Smooth muscle cell (in vitro differentiated cells): ENCODE data around the gene DENND2A. TPM values are rescaled to one million over a fixed set of nuclear protein-coding genes. Genes with fewer than 3 reads are reported as not detected.

ENCODE experiments used
- DNase-seq: peaks from one replicate; lab custom pipeline; 2025; ENCODE audit not compliant: unreplicated experiment; lab: John Stamatoyannopoulos, UW
- H2AFZ ChIP-seq: fragments of 200-600 bp; sonication (generic); 2 replicates; pipeline ENCODE4 v1.6.0; 2016; ENCODE audit warnings: antibody characterized with exemption, low read depth, mild to moderate bottlenecking
- H3F3A ChIP-seq: fragments of 200-600 bp; sonication (generic); 2 replicates; pipeline ENCODE4 v1.6.0; 2017; ENCODE audit warnings: antibody characterized with exemption, low read depth
- H3K27ac ChIP-seq: fragments of 200-600 bp; sonication (generic); 2 replicates; pipeline ENCODE4 v1.5.1; 2016; ENCODE audit warnings: low read depth, mild to moderate bottlenecking
- H3K27me3 ChIP-seq: fragments of 200-600 bp; sonication (generic); 2 replicates; pipeline ENCODE4 v1.6.1; 2016; ENCODE audit warnings: low read depth, mild to moderate bottlenecking
- H3K36me3 ChIP-seq: fragments of 200-600 bp; sonication (generic); 2 replicates; pipeline ENCODE4 v1.5.1; 2016; ENCODE audit warnings: low read depth
- H3K4me1 ChIP-seq: fragments of 200-600 bp; sonication (generic); 2 replicates; pipeline ENCODE4 v1.5.1; 2016; ENCODE audit warnings: low read depth
- H3K4me2 ChIP-seq: fragments of 200-600 bp; sonication (generic); 2 replicates; pipeline ENCODE4 v1.6.0; 2016; ENCODE audit warnings: mild to moderate bottlenecking
- H3K4me3 ChIP-seq: fragments of 200-600 bp; sonication (generic); 2 replicates; pipeline ENCODE4 v1.5.1; 2016; ENCODE audit warnings: mild to moderate bottlenecking
- H3K79me2 ChIP-seq: fragments of 200-600 bp; sonication (generic); 2 replicates; pipeline ENCODE4 v1.6.0; 2016; ENCODE audit warnings: low read depth, mild to moderate bottlenecking
- H3K9ac ChIP-seq: fragments of 200-600 bp; sonication (generic); 2 replicates; pipeline ENCODE4 v1.6.0; 2016; ENCODE audit warnings: low read depth
- H3K9me3 ChIP-seq: fragments of 200-600 bp; sonication (generic); replicated peaks from 2 replicates; pipeline ENCODE4 v1.5.1; 2016; ENCODE audit warnings: low read depth
- H4K20me1 ChIP-seq: fragments of 200-600 bp; sonication (generic); 2 replicates; pipeline ENCODE4 v1.6.0; 2016; ENCODE audit warnings: low read depth
- WGBS: methylation state at CpG from one replicate; pipeline ENCODE4 v1.1.7; 2016; ENCODE audit warnings: low lambda C conversion rate; 5-methylcytosine and 5-hydroxymethylcytosine counted together
- polyA plus RNA-seq: library from polyadenylated mRNA; unstranded; fragments of >200 nt; fragmentation: Nextera tagmentation; extraction: Ambion mirVana; gene quantifications from 2 replicates; pipeline ENCODE4 v1.2.1, GENCODE V29; 2016
- total RNA-seq: library from RNA; depleted of rRNA; stranded (reverse); fragments of >200 nt; gene quantifications from 2 replicates; pipeline ENCODE4 v1.2.3, GENCODE V29; 2014
- TF ChIP-seq, protein P1 (sequence below): fragments of 200-600 bp; sonication (generic); IDR thresholded peaks from 2 replicates; pipeline ENCODE4 v1.5.1; 2017; ENCODE audit warnings: borderline replicate concordance, mild to moderate bottlenecking, antibody characterized with exemption; ENCODE audit not compliant: insufficient read depth, poor library complexity, severe bottlenecking

Gene DENND2A
- total and polyA plus RNA-seq, 2 experiments from 2014 or later: 1.8 to 4.6 TPM

DNA sequence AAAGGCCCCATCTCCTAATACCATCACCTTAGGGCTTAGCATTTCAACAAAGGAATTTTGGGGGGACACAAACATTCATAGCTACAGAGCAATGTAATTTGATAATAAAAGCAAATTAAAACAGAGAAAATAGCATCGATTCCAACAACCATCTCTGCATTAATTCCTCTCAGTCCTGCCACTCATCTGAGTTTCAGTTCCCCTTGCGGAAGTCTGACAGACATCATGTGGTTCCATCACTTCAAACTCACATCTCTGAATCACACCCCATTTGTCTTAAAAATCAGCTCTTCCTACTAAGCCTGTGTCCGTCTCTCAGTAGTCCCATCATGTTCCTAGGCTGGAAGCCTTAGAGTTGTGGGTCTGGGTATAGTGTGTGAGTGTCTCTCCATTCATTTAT is 35.7 kb upstream of the DENND2A start:
- 94% methylated on average over 3 of the region's 3 CpGs for WGBS
- no peaks in the 10 kb centered on the region for H3K4me1 ChIP-seq
- no peak overlapping the region for H3K9ac ChIP-seq
- H4K20me1 ChIP-seq: no peaks in the 10 kb centered on the region
- no peak for DNase-seq
- peaks cover 3% of the 10 kb centered on the region for H3F3A ChIP-seq
- no peaks in the 10 kb centered on the region for H3K36me3 ChIP-seq
- H3K79me2 ChIP-seq: no peaks in the 10 kb centered on the region
- H3K27ac ChIP-seq: no peak overlapping the region
- TF ChIP-seq, protein P1, sequence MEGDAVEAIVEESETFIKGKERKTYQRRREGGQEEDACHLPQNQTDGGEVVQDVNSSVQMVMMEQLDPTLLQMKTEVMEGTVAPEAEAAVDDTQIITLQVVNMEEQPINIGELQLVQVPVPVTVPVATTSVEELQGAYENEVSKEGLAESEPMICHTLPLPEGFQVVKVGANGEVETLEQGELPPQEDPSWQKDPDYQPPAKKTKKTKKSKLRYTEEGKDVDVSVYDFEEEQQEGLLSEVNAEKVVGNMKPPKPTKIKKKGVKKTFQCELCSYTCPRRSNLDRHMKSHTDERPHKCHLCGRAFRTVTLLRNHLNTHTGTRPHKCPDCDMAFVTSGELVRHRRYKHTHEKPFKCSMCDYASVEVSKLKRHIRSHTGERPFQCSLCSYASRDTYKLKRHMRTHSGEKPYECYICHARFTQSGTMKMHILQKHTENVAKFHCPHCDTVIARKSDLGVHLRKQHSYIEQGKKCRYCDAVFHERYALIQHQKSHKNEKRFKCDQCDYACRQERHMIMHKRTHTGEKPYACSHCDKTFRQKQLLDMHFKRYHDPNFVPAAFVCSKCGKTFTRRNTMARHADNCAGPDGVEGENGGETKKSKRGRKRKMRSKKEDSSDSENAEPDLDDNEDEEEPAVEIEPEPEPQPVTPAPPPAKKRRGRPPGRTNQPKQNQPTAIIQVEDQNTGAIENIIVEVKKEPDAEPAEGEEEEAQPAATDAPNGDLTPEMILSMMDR: no peak
- no peaks in the 10 kb centered on the region for H3K9me3 ChIP-seq
- no peak overlapping the region for H3K4me3 ChIP-seq
- H3K4me2 ChIP-seq: no peak overlapping the region
- no peak overlapping the region for H2AFZ ChIP-seq
- H3K27me3 ChIP-seq: no peaks in the 10 kb centered on the region

DNA sequence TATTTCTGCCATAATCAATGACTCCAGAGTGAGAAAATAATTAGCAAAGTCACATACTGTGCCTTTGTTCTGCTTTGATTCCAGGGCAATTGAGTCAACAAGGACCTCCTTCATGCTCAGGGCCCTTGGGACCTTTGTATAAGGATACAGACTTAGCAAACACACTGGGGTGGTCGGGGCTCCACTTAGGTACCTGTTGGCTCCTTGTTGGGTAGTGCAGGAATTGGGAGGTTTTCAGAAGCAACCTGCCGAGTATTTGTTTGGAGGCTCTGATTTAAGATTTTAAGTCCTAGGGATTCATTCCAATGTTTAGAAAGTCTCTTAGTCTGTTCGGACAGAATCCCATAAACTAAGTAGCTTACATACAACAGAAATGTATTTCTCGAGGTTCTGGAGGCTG is 35.1 kb upstream of the DENND2A start:
- Histone ChIP-seq H3K27ac (no peak overlapping the region), H3F3A (peaks cover 3% of the 10 kb centered on the region), H3K9ac (no peak overlapping the region), H2AFZ (no peak overlapping the region), H3K4me2 (no peak overlapping the region), H3K27me3 (no peaks in the 10 kb centered on the region), H3K9me3 (no peaks in the 10 kb centered on the region), H3K36me3 (no peaks in the 10 kb centered on the region), H4K20me1 (no peaks in the 10 kb centered on the region), H3K4me1 (no peaks in the 10 kb centered on the region), H3K79me2 (no peaks in the 10 kb centered on the region), H3K4me3 (no peak overlapping the region)
- DNase-seq: no peak
- 92% methylated on average over 4 of the region's 4 CpGs for WGBS
- TF ChIP-seq, protein P1: no peak

DNA sequence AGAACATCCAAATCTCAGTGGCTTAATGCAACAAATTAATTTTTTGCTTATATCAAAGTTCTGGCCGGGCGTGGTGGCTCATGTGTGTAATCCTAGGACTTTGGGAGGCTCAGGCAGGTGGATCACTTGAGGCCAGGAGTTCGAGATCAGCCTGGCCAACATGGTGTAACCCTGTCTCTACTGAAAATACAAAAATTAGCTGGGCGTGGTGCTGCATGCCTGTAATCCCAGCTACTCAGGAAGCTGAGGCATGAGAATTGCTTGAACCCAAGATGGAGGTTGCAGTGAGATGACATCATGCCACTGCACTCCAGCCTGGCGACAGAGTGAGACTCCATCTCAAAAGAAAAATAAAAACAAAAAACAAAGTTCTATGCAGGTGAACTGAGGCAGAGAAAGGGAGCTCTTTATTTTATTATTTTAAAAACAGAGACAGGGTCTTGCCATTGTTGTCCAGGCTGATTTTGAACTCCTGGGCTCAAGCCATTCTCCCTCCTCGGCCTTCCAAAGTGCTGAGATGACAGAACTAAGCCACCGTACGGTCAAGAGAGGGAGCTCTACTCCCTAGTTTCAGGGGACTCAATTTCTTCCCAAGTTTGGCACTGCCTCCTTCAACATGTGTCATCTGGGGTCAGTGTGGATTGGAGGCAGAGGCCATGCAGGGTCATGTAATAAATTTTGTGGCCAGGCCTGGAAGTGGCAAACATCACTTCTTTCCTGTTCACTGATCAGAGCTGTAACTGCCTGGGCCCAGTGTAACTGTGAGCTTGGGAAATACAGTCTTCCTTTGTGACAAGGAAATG is 34.5 kb upstream of the DENND2A start:
- no peak for DNase-seq
- no peaks in the 10 kb centered on the region for H4K20me1 ChIP-seq
- H3K4me1 ChIP-seq: no peaks in the 10 kb centered on the region
- peaks cover 3% of the 10 kb centered on the region for H3F3A ChIP-seq
- H3K36me3 ChIP-seq: no peaks in the 10 kb centered on the region
- TF ChIP-seq, protein P1: peak; percentile 23
- no peaks in the 10 kb centered on the region for H3K9me3 ChIP-seq
- no peak overlapping the region for H3K9ac ChIP-seq
- H3K79me2 ChIP-seq: no peaks in the 10 kb centered on the region
- 61% methylated on average over 8 of the region's 8 CpGs for WGBS
- H2AFZ ChIP-seq: no peak overlapping the region
- H3K27ac ChIP-seq: no peak overlapping the region
- no peaks in the 10 kb centered on the region for H3K27me3 ChIP-seq
- H3K4me3 ChIP-seq: no peak overlapping the region
- no peak overlapping the region for H3K4me2 ChIP-seq

DNA sequence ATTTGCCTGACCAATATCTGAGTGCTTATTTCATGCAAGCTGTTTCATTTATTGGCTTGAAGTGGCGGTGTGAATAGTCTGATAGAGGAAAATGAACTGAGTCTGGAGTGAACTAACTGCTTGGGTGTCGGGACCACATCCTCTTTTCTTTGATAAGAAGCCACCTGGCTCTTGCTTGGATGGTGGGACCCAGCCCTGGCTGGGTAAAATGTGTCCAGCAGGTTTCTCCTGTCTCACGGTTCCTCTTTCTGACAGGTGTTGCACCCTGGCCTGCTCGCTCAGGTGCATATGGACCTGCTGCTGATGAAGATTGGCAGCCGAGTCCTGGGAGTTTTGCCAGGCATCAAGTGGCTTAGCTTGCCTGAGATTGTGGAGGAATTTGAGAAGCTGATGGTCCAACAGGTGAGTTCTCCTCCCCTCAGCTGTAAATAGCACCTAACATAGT is 33.8 kb upstream of the DENND2A start:
- H3K4me2 ChIP-seq: no peak overlapping the region
- DNase-seq: no peak

More for the DNA sequence above, 33.8 kb upstream of the DENND2A start:
- 95% methylated on average over 5 of the region's 5 CpGs for WGBS
- Histone ChIP-seq H4K20me1 (no peaks in the 10 kb centered on the region), H3K9ac (no peak overlapping the region), H3K79me2 (no peaks in the 10 kb centered on the region), H3K27ac (no peak overlapping the region), H3K9me3 (no peaks in the 10 kb centered on the region), H3K36me3 (no peaks in the 10 kb centered on the region), H3K27me3 (no peaks in the 10 kb centered on the region), H2AFZ (no peak overlapping the region), H3F3A (peaks cover 3% of the 10 kb centered on the region), H3K4me3 (no peak overlapping the region), H3K4me1 (no peaks in the 10 kb centered on the region)
- TF ChIP-seq, protein P1: no peak
